ENCODE results near the gene FOXP1. TPM values are rescaled to one million over a fixed set of nuclear protein-coding genes. Genes with fewer than 3 reads are reported as not detected.

The FOXP1 gene
- total RNA-seq, 1 experiment from 2014 or later, result 75.3 TPM

DNA sequence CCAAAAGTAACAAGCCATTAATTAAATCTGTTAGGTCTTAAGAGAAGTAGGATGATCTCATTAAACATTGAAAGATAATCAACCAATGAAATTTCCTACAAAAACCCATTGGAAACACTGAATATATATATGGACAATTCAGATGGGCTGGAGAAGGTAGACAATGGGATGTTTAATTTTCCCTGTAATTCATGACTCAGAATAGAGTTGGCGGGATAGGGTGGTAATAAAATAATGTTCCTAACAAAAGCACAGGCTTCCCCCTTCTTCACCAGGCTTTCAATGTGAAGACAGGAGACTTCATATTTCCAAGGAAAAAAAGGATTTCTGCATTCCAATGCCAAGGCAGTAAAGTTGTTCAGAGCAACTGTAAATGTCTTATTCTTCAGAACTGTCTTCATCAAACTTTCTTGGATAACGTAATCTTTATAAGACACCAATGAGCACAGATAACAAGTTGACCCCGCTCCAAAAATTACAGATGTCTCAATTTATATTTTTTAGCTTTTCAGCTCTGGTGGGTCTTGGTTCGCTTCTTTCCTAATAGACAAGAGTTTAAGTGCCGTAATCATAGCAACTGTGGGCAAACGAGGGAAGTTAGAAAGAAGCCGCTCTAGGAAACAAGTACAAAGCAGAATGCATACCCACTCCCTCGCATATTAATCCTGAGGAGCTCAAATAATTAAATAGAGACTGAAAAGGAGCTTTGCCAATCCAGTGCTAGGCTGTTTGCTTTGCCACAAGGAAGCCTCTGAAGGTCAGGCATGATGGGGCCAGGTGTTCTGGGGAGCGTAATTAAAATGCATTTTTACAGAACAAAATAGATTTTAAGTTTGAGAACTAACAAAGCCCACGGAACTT, 377.0 kb downstream of the FOXP1 start:
- Mint-ChIP-seq H3K4me3 (no peak overlapping the region), H3K9me3 (no peaks in the 10 kb centered on the region), H3K27ac (no peak overlapping the region), H3K4me1 (peaks cover 62 to 69% of the 10 kb centered on the region in 2 experiments), H3K36me3 (ENCODE audit: insufficient read depth in 1 of 3, low read depth in 3 of 3) (no peaks in the 10 kb centered on the region; a peak in 1 of 7 replicates), H3K27me3 (ENCODE audit: low read depth) (no peaks in the 10 kb centered on the region)
- Histone ChIP-seq H4K91ac (ENCODE audit: insufficient read length, low read depth, low read length) (no peak overlapping the region), H2BK20ac (ENCODE audit: low read depth, low read length, poor library complexity, severe bottlenecking) (no peak overlapping the region), H3K14ac (ENCODE audit: insufficient read depth, low read length) (no peak overlapping the region), H3K79me1 (ENCODE audit: insufficient read depth, low read depth, low read length, poor library complexity, severe bottlenecking) (peaks cover 2% of the 10 kb centered on the region), H4K20me1 (ENCODE audit: control insufficient read depth, insufficient read depth, insufficient read length) (no peaks in the 10 kb centered on the region), H3K27me3 (ENCODE audit: insufficient read depth, low read length) (no peaks in the 10 kb centered on the region), H2BK15ac (ENCODE audit: low read depth, low read length) (no peak overlapping the region), H3K23me2 (ENCODE audit: insufficient read length, low read depth, low read length, poor library complexity, severe bottlenecking) (no peaks in the 10 kb centered on the region), H2BK5ac (ENCODE audit: insufficient read length, low read length) (no peak overlapping the region), H2BK12ac (ENCODE audit: insufficient read length, low read depth, low read length) (no peak overlapping the region), H2AK5ac (ENCODE audit: insufficient read length, low read length) (no peak overlapping the region), H3K4me2 (ENCODE audit: insufficient read depth, insufficient read length, low read length) (no peak overlapping the region), H3K56ac (ENCODE audit: insufficient read length, low read depth, low read length) (no peak overlapping the region), H3K4me1 (ENCODE audit: insufficient read depth, low read length) (peaks cover 6% of the 10 kb centered on the region; the same call in 1 of the 2 replicates), H3K18ac (ENCODE audit: insufficient read length, low read depth, low read length) (no peak overlapping the region), H3K27ac (ENCODE audit: insufficient read length, low read depth, low read length) (no peak overlapping the region), H4K8ac (replicated peaks; ENCODE audit: insufficient read length, low read depth, low read length) (no peak overlapping the region), H3K23ac (ENCODE audit: insufficient read length, low read depth, low read length) (no peak overlapping the region), H3K4ac (ENCODE audit: low read depth, low read length) (no peak overlapping the region), H3K79me2 (ENCODE audit: insufficient read depth, low read length) (no peaks in the 10 kb centered on the region), H3T11ph (ENCODE audit: low read length) (no peak overlapping the region), H4K5ac (ENCODE audit: insufficient read length, low read depth, low read length) (no peak overlapping the region), H3K9ac (ENCODE audit: extremely low read depth, insufficient read length, low read length) (no peak overlapping the region), H2BK120ac (ENCODE audit: low read depth, low read length, poor library complexity, severe bottlenecking) (no peak overlapping the region), H3K9me3 (ENCODE audit: control insufficient read depth, low read depth, low read length) (no peaks in the 10 kb centered on the region), H2AFZ (ENCODE audit: low read length) (no peak overlapping the region)
- TF ChIP-seq, protein P1, sequence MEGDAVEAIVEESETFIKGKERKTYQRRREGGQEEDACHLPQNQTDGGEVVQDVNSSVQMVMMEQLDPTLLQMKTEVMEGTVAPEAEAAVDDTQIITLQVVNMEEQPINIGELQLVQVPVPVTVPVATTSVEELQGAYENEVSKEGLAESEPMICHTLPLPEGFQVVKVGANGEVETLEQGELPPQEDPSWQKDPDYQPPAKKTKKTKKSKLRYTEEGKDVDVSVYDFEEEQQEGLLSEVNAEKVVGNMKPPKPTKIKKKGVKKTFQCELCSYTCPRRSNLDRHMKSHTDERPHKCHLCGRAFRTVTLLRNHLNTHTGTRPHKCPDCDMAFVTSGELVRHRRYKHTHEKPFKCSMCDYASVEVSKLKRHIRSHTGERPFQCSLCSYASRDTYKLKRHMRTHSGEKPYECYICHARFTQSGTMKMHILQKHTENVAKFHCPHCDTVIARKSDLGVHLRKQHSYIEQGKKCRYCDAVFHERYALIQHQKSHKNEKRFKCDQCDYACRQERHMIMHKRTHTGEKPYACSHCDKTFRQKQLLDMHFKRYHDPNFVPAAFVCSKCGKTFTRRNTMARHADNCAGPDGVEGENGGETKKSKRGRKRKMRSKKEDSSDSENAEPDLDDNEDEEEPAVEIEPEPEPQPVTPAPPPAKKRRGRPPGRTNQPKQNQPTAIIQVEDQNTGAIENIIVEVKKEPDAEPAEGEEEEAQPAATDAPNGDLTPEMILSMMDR (conservative IDR thresholded peaks at IDR 0.05), result no peak
- no peak for DNase-seq
- no CpG with 5 or more reads among the region's 10 CpGs for WGBS (ENCODE audit: extremely low coverage, insufficient read length, low lambda C conversion rate)

Data from H9 (cell line).